ENCODE data around the gene HOMER2. TPM values are rescaled to one million over a fixed set of nuclear protein-coding genes. Genes with fewer than 3 reads are reported as not detected.

The HOMER2 gene
- total RNA-seq, 1 experiment from 2014 or later: 14.2 TPM

GRCh38 chr15:82909080-82909815 is 43.3 kb downstream of the HOMER2 start:
- Histone ChIP-seq H3K18ac (ENCODE audit: insufficient read length, low read depth, low read length) (no peak overlapping the region), H3K79me2 (ENCODE audit: insufficient read depth, low read length) (no peaks in the 10 kb centered on the region), H4K8ac (replicated peaks; ENCODE audit: insufficient read length, low read depth, low read length) (no peak overlapping the region), H4K20me1 (ENCODE audit: control insufficient read depth, insufficient read depth, insufficient read length) (no peaks in the 10 kb centered on the region), H3K79me1 (ENCODE audit: insufficient read depth, low read depth, low read length, poor library complexity, severe bottlenecking) (no peaks in the 10 kb centered on the region), H2BK5ac (ENCODE audit: insufficient read length, low read length) (no peak overlapping the region), H3K23ac (ENCODE audit: insufficient read length, low read depth, low read length) (no peak overlapping the region), H3K4me1 (ENCODE audit: insufficient read depth, low read length) (no peaks in the 10 kb centered on the region), H3K4ac (ENCODE audit: low read depth, low read length) (no peak overlapping the region), H3K23me2 (ENCODE audit: insufficient read length, low read depth, low read length, poor library complexity, severe bottlenecking) (no peaks in the 10 kb centered on the region), H2AFZ (ENCODE audit: low read length) (no peak overlapping the region), H3K27me3 (ENCODE audit: insufficient read depth, low read length) (no peaks in the 10 kb centered on the region), H2AK5ac (ENCODE audit: insufficient read length, low read length) (no peak overlapping the region), H3K14ac (ENCODE audit: insufficient read depth, low read length) (no peak overlapping the region), H2BK120ac (ENCODE audit: low read depth, low read length, poor library complexity, severe bottlenecking) (no peak overlapping the region), H2BK15ac (ENCODE audit: low read depth, low read length) (no peak overlapping the region), H3K9ac (ENCODE audit: extremely low read depth, insufficient read length, low read length) (no peak overlapping the region), H4K5ac (ENCODE audit: insufficient read length, low read depth, low read length) (no peak overlapping the region), H3K56ac (ENCODE audit: insufficient read length, low read depth, low read length) (no peak overlapping the region), H2BK12ac (ENCODE audit: insufficient read length, low read depth, low read length) (no peak overlapping the region), H3K9me3 (ENCODE audit: control insufficient read depth, low read depth, low read length) (no peaks in the 10 kb centered on the region), H3K4me2 (ENCODE audit: insufficient read depth, insufficient read length, low read length) (no peak overlapping the region), H3K27ac (ENCODE audit: insufficient read length, low read depth, low read length) (no peak overlapping the region), H2BK20ac (ENCODE audit: low read depth, low read length, poor library complexity, severe bottlenecking) (no peak overlapping the region), H4K91ac (ENCODE audit: insufficient read length, low read depth, low read length) (no peak overlapping the region), H3T11ph (ENCODE audit: low read length) (no peak overlapping the region)
- H3K4me1 Mint-ChIP-seq: peaks cover 4 to 8% of the 10 kb centered on the region in 2 experiments; a peak in 3 of 4 replicates
- no peak for DNase-seq
- H3K27me3 Mint-ChIP-seq (ENCODE audit: low read depth): peaks cover 19% of the 10 kb centered on the region
- H3K9me3 Mint-ChIP-seq: peaks cover 19% of the 10 kb centered on the region in 2 experiments; a peak in 4 of 5 replicates
- WGBS (ENCODE audit: extremely low coverage, insufficient read length, low lambda C conversion rate): no CpG with 5 or more reads among the region's 6 CpGs
- H3K27ac Mint-ChIP-seq: no peak overlapping the region
- no peak for TF ChIP-seq CTCF (conservative IDR thresholded peaks at IDR 0.05)
- no peak overlapping the region; a peak in 1 of 5 replicates for H3K4me3 Mint-ChIP-seq
- H3K36me3 Mint-ChIP-seq (ENCODE audit: insufficient read depth in 1 of 3, low read depth in 3 of 3): peaks cover 4 to 11% (median 9%) of the 10 kb centered on the region in 3 experiments; a peak in 6 of 7 replicates

Data from H9 (cell line).